Stimulated activated CD4-positive, alpha-beta T cell treated with anti-CD3 and anti-CD28 coated beads, Interleukin-4, amount 100 ng/mL, for 1 hour (primary cell): ENCODE data around the gene PRAMEF6.
"Not testable (repeated sequence)": the region's sequence is repeated elsewhere in the genome, so short reads cannot be mapped to it uniquely, and the experiment has no call there.

ENCODE experiments used
- DNase-seq: peaks from one replicate; pipeline ENCODE4 v3.0.0-alpha.2; 2020

PRAMEF6 gene

GRCh38 chr1:12947480-12947879 is at the start of gene PRAMEF6:
PRAMEF6 (minus strand) TSS chr1:12947580; CDS start chr1:12942518, 5,062 bp downstream.
- DNase-seq, result not testable (repeated sequence)

- not testable (repeated sequence) for DNase-seq
Measured at GRCh38 chr1:12924368-12924767, 23.0 kb downstream of the PRAMEF6 start.

- not testable (repeated sequence) for DNase-seq
Measured at GRCh38 chr1:12921749-12922148, 25.6 kb downstream of the PRAMEF6 start.

GRCh38 chr1:12916310-12916709 is 31.1 kb downstream of the PRAMEF6 start, which contains the start of gene PRAMEF7:
PRAMEF7 (plus strand) TSS chr1:12916610; CDS start chr1:12917693, 1,083 bp downstream.
- not testable (repeated sequence) for DNase-seq

- DNase-seq, result not testable (repeated sequence)
Measured at GRCh38 chr1:12903793-12904572, 43.4 kb downstream of the PRAMEF6 start.

GRCh38 chr1:12899186-12899585 is 48.2 kb downstream of the PRAMEF6 start:
- not testable (repeated sequence) for DNase-seq

- not testable (repeated sequence) for DNase-seq
Measured at GRCh38 chr1:12898170-12898569, 49.2 kb downstream of the PRAMEF6 start, which contains the start of gene PRAMEF10. PRAMEF10 (minus strand) TSS chr1:12898270; CDS start chr1:12895847, 2,423 bp downstream.
